SU-DHL-6 (cell line): ENCODE measurements around the gene TTC39B.

Source experiments
- H2AFZ ChIP-seq: fragments of 200-600 bp; sonication (generic); 2 replicates; pipeline ENCODE4 v1.6.1; 2014; ENCODE audit warnings: low read depth, mild to moderate bottlenecking, moderate library complexity, mixed read lengths, antibody characterized with exemption, low read length; ENCODE audit not compliant: severe bottlenecking
- H3F3A ChIP-seq: fragments of 200-600 bp; shearing (Covaris generic); 2 replicates; pipeline ENCODE4 v1.6.0; 2016; ENCODE audit warnings: antibody characterized with exemption, mild to moderate bottlenecking; ENCODE audit not compliant: insufficient read depth
- H3K27ac ChIP-seq: fragments of 200-600 bp; sonication (generic); 2 replicates; pipeline ENCODE4 v1.5.1; 2016; ENCODE audit warnings: low read depth, mild to moderate bottlenecking, low read length, moderate library complexity, mixed read lengths
- H3K27me3 ChIP-seq: fragments of 200-600 bp; sonication (generic), shearing (Covaris generic); 2 replicates; pipeline ENCODE4 v1.6.0; 2014; ENCODE audit warnings: mild to moderate bottlenecking, low read length
- H3K36me3 ChIP-seq: fragments of 200-600 bp; sonication (generic); 2 replicates; pipeline ENCODE4 v1.6.1; 2014; ENCODE audit warnings: mild to moderate bottlenecking, low read length, mixed read lengths
- H3K4me2 ChIP-seq: fragments of 300-600, 200-600 bp; shearing (Covaris generic), sonication (generic); 2 replicates; pipeline ENCODE4 v1.6.0; 2014; ENCODE audit warnings: low read length, low read depth, mild to moderate bottlenecking; ENCODE audit not compliant: poor library complexity, severe bottlenecking
- H3K4me3 ChIP-seq: fragments of 200-600 bp; sonication (generic); 2 replicates; pipeline ENCODE4 v1.5.1; 2014; ENCODE audit warnings: antibody characterized with exemption, low read length, mild to moderate bottlenecking, mixed read lengths; ENCODE audit not compliant: insufficient read depth, poor library complexity, severe bottlenecking
- H3K79me2 ChIP-seq: fragments of 200-600 bp; sonication (generic); 2 replicates; pipeline ENCODE4 v1.6.1; 2014; ENCODE audit warnings: mild to moderate bottlenecking, low read length, moderate library complexity; ENCODE audit not compliant: insufficient read depth
- H3K9ac ChIP-seq: fragments of 200-600 bp; sonication (generic); 2 replicates; pipeline ENCODE4 v1.7.0; 2014; ENCODE audit warnings: mild to moderate bottlenecking, low read length
- H3K9me2 ChIP-seq: fragments of 200-600 bp; sonication (generic); replicated peaks from 2 replicates; pipeline ENCODE4 v1.6.1; 2014; ENCODE audit warnings: low read length; ENCODE audit not compliant: insufficient read depth
- H3K9me3 ChIP-seq: fragments of 200-600 bp; sonication (generic); 2 replicates; pipeline ENCODE4 v1.6.1; 2014; ENCODE audit warnings: low read length, mixed read lengths; ENCODE audit not compliant: insufficient read depth
- H4K20me1 ChIP-seq: fragments of 200-600 bp; sonication (generic); 2 replicates; pipeline ENCODE4 v1.6.1; 2014; ENCODE audit warnings: low read depth, mild to moderate bottlenecking, antibody characterized with exemption, low read length, moderate library complexity, mixed read lengths
- CTCF ChIP-seq: fragments of 200-600 bp; sonication (generic); IDR thresholded peaks from one replicate; pipeline ENCODE4 v1.5.1; 2017; ENCODE audit warnings: antibody characterized with exemption, mild to moderate bottlenecking, low read length, moderate library complexity; ENCODE audit not compliant: insufficient read depth, poor library complexity, severe bottlenecking
- EZH2phosphoT487 ChIP-seq: fragments of 200-600 bp; sonication (generic), shearing (Covaris generic); conservative IDR thresholded peaks from 2 replicates; pipeline ENCODE4 v1.6.1; 2018; ENCODE audit warnings: mild to moderate bottlenecking, antibody characterized with exemption, low read length, moderate library complexity, mixed read lengths

Gene TTC39B

GRCh38 chr9:15137658-15138356, 169.2 kb downstream of the TTC39B start:
- H3K27ac ChIP-seq, result no peak overlapping the region
- no peak for TF ChIP-seq CTCF
- TF ChIP-seq EZH2phosphoT487, result no peak

GRCh38 chr9:15137089-15137488, 169.9 kb downstream of the TTC39B start:
- Histone ChIP-seq H3K27ac (no peak overlapping the region), H2AFZ (peak overlapping the region; percentile 39)

More at GRCh38 chr9:15137658-15138356, 169.2 kb downstream of the TTC39B start:
- Histone ChIP-seq H2AFZ (no peak overlapping the region), H3K4me2 (no peak overlapping the region), H3K9me3 (no peaks in the 10 kb centered on the region), H3K9me2 (no peaks in the 10 kb centered on the region), H3K4me3 (no peak overlapping the region), H3K36me3 (no peaks in the 10 kb centered on the region), H3K79me2 (no peaks in the 10 kb centered on the region), H3K27me3 (no peaks in the 10 kb centered on the region), H3K9ac (no peak overlapping the region), H4K20me1 (no peaks in the 10 kb centered on the region), H3F3A (no peaks in the 10 kb centered on the region)

GRCh38 chr9:15136646-15137045, 170.4 kb downstream of the TTC39B start:
- Histone ChIP-seq H3K9me2 (no peaks in the 10 kb centered on the region), H3F3A (no peaks in the 10 kb centered on the region), H3K4me2 (no peak overlapping the region), H3K27ac (no peak overlapping the region), H3K79me2 (no peaks in the 10 kb centered on the region), H4K20me1 (no peaks in the 10 kb centered on the region), H2AFZ (peak overlapping the region; percentile 39), H3K9me3 (no peaks in the 10 kb centered on the region), H3K36me3 (no peaks in the 10 kb centered on the region), H3K9ac (no peak overlapping the region), H3K27me3 (no peaks in the 10 kb centered on the region), H3K4me3 (no peak overlapping the region)
- TF ChIP-seq CTCF, result no peak
- no peak for TF ChIP-seq EZH2phosphoT487

More at GRCh38 chr9:15137089-15137488, 169.9 kb downstream of the TTC39B start:
- no peaks in the 10 kb centered on the region for H3K9me2 ChIP-seq
- no peaks in the 10 kb centered on the region for H3K9me3 ChIP-seq
- H3K79me2 ChIP-seq, result no peaks in the 10 kb centered on the region
- no peak overlapping the region for H3K9ac ChIP-seq
- no peaks in the 10 kb centered on the region for H3F3A ChIP-seq
- TF ChIP-seq EZH2phosphoT487 (no peak), CTCF (no peak)
- no peak overlapping the region for H3K4me2 ChIP-seq
- no peaks in the 10 kb centered on the region for H3K36me3 ChIP-seq
- H4K20me1 ChIP-seq, result no peaks in the 10 kb centered on the region
- H3K27me3 ChIP-seq, result no peaks in the 10 kb centered on the region
- H3K4me3 ChIP-seq, result no peak overlapping the region
